Activated CD8-positive, alpha-beta T cell treated with anti-CD3 and anti-CD28 coated beads, Interleukin-2, amount 10 ng/mL, durations not matched to agents 7 days and 5 days (primary cell): ENCODE results near the gene EFHC1. TPM values are rescaled to one million over a fixed set of nuclear protein-coding genes. Genes with fewer than 3 reads are reported as not detected.

ENCODE experiments used
- ATAC-seq: fragments of 150-1000 bp; cut with Tn5 transposase; one replicate; pipeline ENCODE4 v1.10.0; 2021; ENCODE audit warnings: moderate library complexity
- CTCF ChIA-PET: fragments of 350-600 bp; sonication (Branson Sonifier 250); formaldehyde crosslinking; loops from one replicate; lab custom pipeline; 2021; ENCODE audit warnings: antibody characterized with exemption; lab: Charles Lee
- POLR2A ChIA-PET: fragments of 350-600 bp; sonication (Branson Sonifier 250); formaldehyde crosslinking; loops from one replicate; lab custom pipeline; 2021; ENCODE audit warnings: antibody characterized with exemption; lab: Charles Lee
- DNase-seq: peaks from one replicate; pipeline ENCODE4 v3.0.0-alpha.2; 2020
- H3K27ac Mint-ChIP-seq: one replicate; pipeline ENCODE4 v1.8.0; 2021; ENCODE audit warnings: mild to moderate bottlenecking, mixed read lengths
- H3K27me3 Mint-ChIP-seq: one replicate; pipeline ENCODE4 v1.8.0; 2021; ENCODE audit warnings: low read depth, mixed read lengths
- H3K36me3 Mint-ChIP-seq: one replicate; pipeline ENCODE4 v1.8.0; 2021; ENCODE audit warnings: low read depth, mixed read lengths
- H3K4me1 Mint-ChIP-seq: one replicate; pipeline ENCODE4 v1.8.0; 2021; ENCODE audit warnings: low read depth, mixed read lengths
- H3K4me3 Mint-ChIP-seq: one replicate; pipeline ENCODE4 v1.8.0; 2021; ENCODE audit warnings: mild to moderate bottlenecking, mixed read lengths
- H3K9me3 Mint-ChIP-seq: one replicate; pipeline ENCODE4 v1.8.0; 2022; ENCODE audit warnings: mixed read lengths; ENCODE audit not compliant: insufficient read depth
- total RNA-seq, 2 experiments: library from RNA; stranded (reverse); gene quantifications; one replicate each; pipeline ENCODE4 v1.2.3, GENCODE V29; 2021

Gene EFHC1
- total RNA-seq, 2 experiments from 2014 or later, result 1.4 to 2.5 TPM

DNA sequence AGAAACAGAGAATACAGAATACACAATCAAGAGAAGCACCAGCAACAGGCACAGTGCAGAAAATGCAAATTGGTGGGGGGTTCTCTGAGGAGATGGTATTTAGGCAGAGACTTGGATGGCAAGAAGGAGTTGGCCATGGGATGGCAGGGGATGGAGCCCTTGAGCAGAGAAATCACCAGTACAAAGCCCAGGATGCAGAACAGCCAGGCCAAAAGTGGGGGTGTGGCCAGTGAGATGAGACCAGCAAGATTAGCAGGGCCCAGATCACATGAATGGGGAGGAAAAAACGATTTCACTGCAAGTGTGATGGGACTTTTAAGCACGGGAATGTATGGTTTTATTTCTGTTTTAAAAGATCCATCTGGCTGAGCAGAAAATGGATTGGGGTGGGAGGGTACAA, 93.3 kb downstream of the EFHC1 start:
- Mint-ChIP-seq H3K27me3 (no peaks in the 10 kb centered on the region), H3K4me1 (peaks cover 5% of the 10 kb centered on the region), H3K36me3 (no peaks in the 10 kb centered on the region), H3K9me3 (no peaks in the 10 kb centered on the region), H3K4me3 (no peak overlapping the region), H3K27ac (no peak overlapping the region)
- ChIA-PET CTCF (no interaction called here), POLR2A (no interaction called here)
- DNase-seq (no peak), ATAC-seq (no peak)

GRCh38 chr6:52513896-52514295, 93.8 kb downstream of the EFHC1 start:
- Mint-ChIP-seq H3K27me3 (no peaks in the 10 kb centered on the region), H3K27ac (no peak overlapping the region), H3K9me3 (no peaks in the 10 kb centered on the region), H3K4me1 (peaks cover 5% of the 10 kb centered on the region), H3K36me3 (no peaks in the 10 kb centered on the region), H3K4me3 (no peak overlapping the region)
- ATAC-seq (no peak), DNase-seq (no peak)
- ChIA-PET CTCF (no interaction called here), POLR2A (no interaction called here)

- ChIA-PET POLR2A (no interaction called here), CTCF (no interaction called here)
- Mint-ChIP-seq H3K36me3 (no peaks in the 10 kb centered on the region), H3K27ac (no peak overlapping the region), H3K4me3 (no peak overlapping the region), H3K9me3 (no peaks in the 10 kb centered on the region), H3K27me3 (no peaks in the 10 kb centered on the region), H3K4me1 (peaks cover 5% of the 10 kb centered on the region)
- DNase-seq (no peak), ATAC-seq (no peak)
Measured at GRCh38 chr6:52514514-52514913, 94.4 kb downstream of the EFHC1 start.

DNA sequence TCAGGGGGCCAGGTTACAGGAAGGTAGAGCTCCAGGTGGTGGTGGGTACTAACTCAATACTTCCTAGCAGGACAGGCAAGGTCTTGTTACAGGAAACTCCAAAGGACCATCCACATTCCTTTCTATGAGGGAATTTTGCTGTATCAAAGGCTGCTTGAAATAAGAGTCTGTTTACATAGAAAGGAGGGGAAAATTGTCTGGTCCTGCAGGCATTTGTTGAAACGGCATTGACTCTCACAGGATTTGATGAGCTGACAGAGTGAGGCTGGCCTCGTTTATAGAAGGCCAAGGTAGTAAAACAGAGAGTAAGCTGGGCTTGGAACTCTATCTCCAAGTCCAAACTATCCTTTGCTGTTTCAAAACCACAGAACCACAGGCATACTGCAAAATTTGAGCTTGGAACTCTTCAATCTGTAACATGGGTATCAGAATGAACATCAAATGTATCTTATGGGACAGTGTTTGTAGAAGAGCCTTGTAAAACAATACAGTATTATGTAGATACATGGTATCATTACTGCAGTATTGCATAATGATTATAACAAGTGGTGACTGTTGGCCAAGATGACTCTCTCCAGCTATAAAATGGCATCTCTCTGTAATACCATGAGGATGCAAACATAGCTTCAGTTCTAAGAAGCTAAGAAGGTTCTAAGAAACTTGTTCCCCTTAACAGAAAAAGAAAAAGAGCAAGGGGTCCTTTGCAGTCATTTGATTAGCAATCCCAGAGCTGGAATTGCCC, 95.2 kb downstream of the EFHC1 start:
- Mint-ChIP-seq H3K27me3 (no peaks in the 10 kb centered on the region), H3K4me3 (no peak overlapping the region), H3K4me1 (peaks cover 5% of the 10 kb centered on the region), H3K27ac (no peak overlapping the region), H3K9me3 (no peaks in the 10 kb centered on the region), H3K36me3 (no peaks in the 10 kb centered on the region)
- DNase-seq (no peak), ATAC-seq (no peak)
- ChIA-PET CTCF (interaction anchor here (1.1 kb wide), 1 partner anchor 137 kb away, joined by 4 read pairs; no protein-coding TSS in a partner anchor), POLR2A (no interaction called here)

DNA sequence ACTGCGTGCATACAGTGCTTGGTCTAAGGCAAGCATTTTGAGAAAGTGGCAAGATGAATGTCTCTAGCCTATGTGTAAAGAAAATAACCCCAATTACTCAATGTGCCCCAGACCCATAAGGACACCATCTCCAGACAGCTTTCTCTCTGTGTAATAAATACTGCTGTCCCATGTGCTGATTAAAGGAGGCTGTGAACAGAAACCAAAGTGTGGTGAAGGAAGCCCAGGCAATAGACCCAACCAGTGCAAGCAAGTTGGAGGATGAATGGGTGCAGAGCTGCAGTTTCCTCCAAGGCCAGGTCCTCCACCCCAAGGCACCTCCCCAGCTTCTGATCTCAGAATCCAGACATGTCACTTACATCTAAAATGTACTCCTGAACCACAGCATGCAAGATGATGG, 96.1 kb downstream of the EFHC1 start:
- ChIA-PET POLR2A (no interaction called here), CTCF (interaction anchor here (0.6 to 1.1 kb wide), 2 partner anchors 20 to 136 kb away, joined by 3 to 4 read pairs; no protein-coding TSS in a partner anchor)
- Mint-ChIP-seq H3K27ac (no peak overlapping the region), H3K27me3 (no peaks in the 10 kb centered on the region), H3K9me3 (no peaks in the 10 kb centered on the region), H3K4me3 (no peak overlapping the region), H3K4me1 (peaks cover 5% of the 10 kb centered on the region), H3K36me3 (no peaks in the 10 kb centered on the region)
- peak; percentile 39 for ATAC-seq
- no peak for DNase-seq

DNA sequence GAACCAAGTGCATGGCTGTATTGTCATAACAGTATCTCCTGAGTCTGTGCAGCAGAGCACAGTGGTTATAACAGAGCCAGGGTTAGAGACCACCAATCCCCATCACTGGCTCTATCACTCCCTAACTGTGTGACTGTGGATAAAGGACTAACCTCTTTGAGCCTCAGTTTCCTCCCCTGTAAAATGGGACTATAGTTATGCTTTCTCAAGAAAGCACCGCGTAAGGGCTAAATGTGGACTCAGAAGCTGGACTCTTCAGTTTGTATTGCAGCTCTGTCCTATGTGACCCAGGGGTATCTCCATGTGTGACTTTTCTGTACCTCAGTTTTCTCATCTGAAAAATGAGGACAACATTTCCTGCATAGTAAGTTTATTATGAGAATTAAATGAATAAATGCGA, 96.8 kb downstream of the EFHC1 start:
- Mint-ChIP-seq H3K4me3 (no peak overlapping the region), H3K27me3 (no peaks in the 10 kb centered on the region), H3K9me3 (no peaks in the 10 kb centered on the region), H3K36me3 (no peaks in the 10 kb centered on the region), H3K4me1 (peaks cover 5% of the 10 kb centered on the region), H3K27ac (no peak overlapping the region)
- no peak for DNase-seq
- CTCF ChIA-PET, result no interaction called here
- POLR2A ChIA-PET, result no interaction called here
- ATAC-seq, result no peak

- ChIA-PET POLR2A (no interaction called here), CTCF (no interaction called here)
- DNase-seq (no peak), ATAC-seq (no peak)
- no peak overlapping the region for H3K27ac Mint-ChIP-seq
- peaks cover 5% of the 10 kb centered on the region for H3K4me1 Mint-ChIP-seq
- H3K36me3 Mint-ChIP-seq, result no peaks in the 10 kb centered on the region
- H3K4me3 Mint-ChIP-seq, result no peak overlapping the region
- H3K9me3 Mint-ChIP-seq, result no peaks in the 10 kb centered on the region
- H3K27me3 Mint-ChIP-seq, result no peaks in the 10 kb centered on the region
Measured at GRCh38 chr6:52517502-52518278, 97.5 kb downstream of the EFHC1 start.

DNA sequence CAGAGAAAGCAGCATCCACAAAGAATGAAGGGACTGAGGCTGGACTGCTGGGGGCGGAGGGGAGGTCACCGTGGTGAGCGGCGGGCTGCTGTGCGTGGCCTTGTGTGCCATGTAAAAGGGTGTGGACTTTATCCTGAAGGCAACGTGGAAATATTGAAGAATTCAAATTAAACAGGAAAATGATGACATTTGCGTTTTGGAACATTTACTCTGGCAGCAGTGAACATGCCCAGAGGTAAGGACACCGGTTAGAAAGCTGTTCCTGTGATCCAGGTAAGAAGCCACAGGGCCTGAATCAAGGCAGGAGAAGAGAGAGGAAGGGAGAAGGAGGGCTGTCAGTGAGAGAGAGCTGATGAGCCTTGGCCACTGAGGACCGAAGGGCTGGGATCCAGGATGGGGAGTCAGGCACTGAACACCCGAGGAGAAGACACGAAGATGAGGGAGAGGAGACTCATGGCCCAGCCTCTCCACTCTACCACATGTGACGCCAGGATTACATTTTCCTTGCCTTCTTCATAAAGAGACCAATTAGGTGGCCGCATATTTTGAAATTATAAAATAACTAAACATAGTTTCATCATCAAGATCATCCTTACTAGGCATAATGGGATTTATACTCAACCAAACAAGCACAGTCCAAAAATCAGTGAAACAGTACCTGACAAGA, 98.3 kb downstream of the EFHC1 start:
- Mint-ChIP-seq H3K27me3 (no peaks in the 10 kb centered on the region), H3K4me1 (peaks cover 5% of the 10 kb centered on the region), H3K27ac (no peak overlapping the region), H3K9me3 (no peaks in the 10 kb centered on the region), H3K4me3 (no peak overlapping the region), H3K36me3 (no peaks in the 10 kb centered on the region)
- CTCF ChIA-PET, result no interaction called here
- no peak for DNase-seq
- no peak for ATAC-seq
- POLR2A ChIA-PET, result no interaction called here

DNA sequence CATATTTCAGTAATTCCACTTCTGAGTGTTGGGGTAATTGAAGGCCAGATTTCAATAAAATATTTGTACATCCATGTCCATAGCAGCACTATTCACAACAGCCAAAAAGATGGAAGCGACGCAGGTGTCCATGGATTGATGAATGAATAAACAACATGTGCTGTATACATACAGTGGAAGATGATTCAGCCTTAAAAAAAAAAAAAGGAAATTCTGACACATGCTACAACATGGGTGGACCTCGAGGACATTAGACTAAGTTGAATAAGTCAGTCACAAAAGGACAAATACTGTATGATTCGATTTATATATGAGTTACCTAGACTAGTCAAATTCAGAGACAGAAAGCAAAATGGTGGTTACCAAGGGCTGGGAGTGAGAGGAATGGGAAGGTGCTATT, 99.5 kb downstream of the EFHC1 start:
- Mint-ChIP-seq H3K4me3 (no peak overlapping the region), H3K4me1 (peaks cover 5% of the 10 kb centered on the region), H3K27me3 (no peaks in the 10 kb centered on the region), H3K9me3 (no peaks in the 10 kb centered on the region), H3K27ac (no peak overlapping the region), H3K36me3 (no peaks in the 10 kb centered on the region)
- DNase-seq (no peak), ATAC-seq (no peak)
- ChIA-PET POLR2A (no interaction called here), CTCF (no interaction called here)

DNA sequence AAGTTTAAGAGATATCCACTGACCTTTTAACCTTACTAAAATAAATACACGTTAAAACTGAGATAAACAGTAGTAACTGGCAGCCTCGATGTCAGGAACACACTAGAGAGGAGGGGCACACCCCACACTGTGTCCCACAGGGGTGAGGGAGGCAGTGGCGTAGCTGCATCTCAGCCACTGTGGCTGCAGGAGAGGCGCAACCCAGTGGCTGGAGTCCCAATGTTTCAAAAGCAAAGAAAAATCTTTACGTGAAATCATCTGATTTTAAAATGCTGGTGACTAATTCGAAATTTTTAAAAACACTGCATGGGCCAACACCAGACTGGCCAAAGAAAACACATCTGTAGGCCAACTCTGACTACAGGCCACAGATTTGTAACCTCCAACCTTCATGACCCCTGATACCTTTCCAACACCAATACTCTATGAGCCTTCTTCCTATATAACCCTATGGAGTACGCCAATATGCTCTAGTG, 102.0 kb downstream of the EFHC1 start:
- Mint-ChIP-seq H3K4me1 (no peaks in the 10 kb centered on the region), H3K4me3 (no peak overlapping the region), H3K27me3 (no peaks in the 10 kb centered on the region), H3K36me3 (no peaks in the 10 kb centered on the region), H3K9me3 (no peaks in the 10 kb centered on the region), H3K27ac (no peak overlapping the region)
- DNase-seq (no peak), ATAC-seq (no peak)
- CTCF ChIA-PET, result no interaction called here
- POLR2A ChIA-PET, result interaction anchor here (0.6 kb wide), 1 partner anchor 14 kb away, joined by 3 read pairs; no protein-coding TSS in a partner anchor

DNA sequence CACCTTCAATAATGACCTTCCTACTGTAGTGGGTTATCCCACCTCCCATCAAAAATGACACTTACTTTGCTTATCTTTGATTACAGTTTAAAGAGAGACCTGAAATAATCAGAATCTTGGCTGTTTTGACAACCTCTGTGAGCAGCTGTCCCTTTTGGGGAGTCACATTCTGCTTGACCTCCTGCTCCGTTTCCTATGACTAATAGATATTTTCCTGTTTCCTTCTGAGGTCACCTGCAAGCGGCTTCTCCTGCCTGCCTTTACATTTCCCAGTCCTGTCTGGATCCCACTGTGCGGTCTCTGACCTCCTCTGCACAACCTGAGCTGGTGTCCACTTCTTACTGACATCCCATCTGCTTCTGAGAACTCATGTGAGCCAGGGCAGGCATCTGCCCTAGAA, 102.5 kb downstream of the EFHC1 start:
- H3K27me3 Mint-ChIP-seq, result no peaks in the 10 kb centered on the region
- H3K4me1 Mint-ChIP-seq, result no peaks in the 10 kb centered on the region
- no peak overlapping the region for H3K27ac Mint-ChIP-seq
- POLR2A ChIA-PET, result no interaction called here
- H3K4me3 Mint-ChIP-seq, result no peak overlapping the region
- no peaks in the 10 kb centered on the region for H3K36me3 Mint-ChIP-seq
- CTCF ChIA-PET, result no interaction called here
- H3K9me3 Mint-ChIP-seq, result no peaks in the 10 kb centered on the region
- no peak for DNase-seq
- ATAC-seq, result no peak
